Measurements from ENCODE around the gene BRF1. TPM values are rescaled to one million over a fixed set of nuclear protein-coding genes. Genes with fewer than 3 reads are reported as not detected.
A peak's percentile ranks its signal among the peaks of the same experiment; 100 is the strongest.

The BRF1 gene
- polyA plus RNA-seq, 12 donors: 19.7 to 28.2 (median 21.4) TPM; not detected in 1

DNA sequence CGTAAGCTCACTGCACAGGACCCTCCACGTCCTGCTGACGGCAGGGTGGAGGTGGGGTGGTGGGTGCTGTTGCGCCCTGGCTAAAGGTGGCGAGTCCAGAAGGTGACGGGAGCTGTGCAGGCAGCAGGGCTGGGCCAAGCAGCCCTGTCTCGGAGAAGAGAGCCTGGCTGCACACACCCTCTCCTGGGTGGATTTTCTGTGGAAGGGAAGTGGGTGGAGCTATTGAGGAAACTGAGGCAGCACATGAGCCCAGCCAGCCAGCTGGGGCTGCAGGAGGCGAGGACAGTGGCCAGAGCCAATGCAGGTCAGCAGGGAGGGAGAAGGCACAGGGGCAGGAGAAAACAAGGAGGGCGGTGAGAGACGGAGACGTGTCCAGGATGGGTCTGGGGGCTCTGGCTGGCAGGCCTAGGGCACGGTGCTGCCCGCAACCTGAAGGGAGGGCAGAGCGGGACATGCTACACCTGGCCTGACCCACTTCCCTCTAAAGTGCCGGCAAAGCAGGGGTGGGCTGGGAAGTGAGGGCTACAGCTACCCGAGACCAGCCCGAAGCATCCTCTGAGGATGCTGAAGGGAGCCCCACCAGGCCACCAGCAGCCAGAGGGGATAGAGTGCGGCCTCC lies 32.0 kb downstream of the BRF1 start:
- DNase-seq: no peak

GRCh38 chr14:105267820-105268548 lies 32.8 kb downstream of the BRF1 start:
- DNase-seq: no peak

DNA sequence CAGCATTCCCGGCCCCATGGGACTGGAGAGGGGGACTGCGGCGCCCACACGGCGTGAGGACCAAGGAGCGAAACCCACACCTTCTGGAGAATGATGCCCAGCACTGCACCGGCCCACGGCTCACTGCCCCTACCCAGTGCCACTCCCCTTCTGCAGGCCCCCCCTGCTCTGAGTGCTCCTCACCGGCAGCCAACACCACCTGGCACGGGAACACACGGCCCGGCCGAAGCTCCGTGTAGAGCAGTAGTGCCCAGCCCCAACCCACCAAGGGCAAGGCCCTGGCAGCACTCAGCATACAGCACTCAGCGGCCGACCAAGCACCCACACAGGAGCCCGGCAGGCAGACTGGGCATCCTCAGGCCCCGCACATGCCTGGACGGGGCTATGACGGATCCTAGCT lies 39.0 kb downstream of the BRF1 start:
- no peak for DNase-seq

DNA sequence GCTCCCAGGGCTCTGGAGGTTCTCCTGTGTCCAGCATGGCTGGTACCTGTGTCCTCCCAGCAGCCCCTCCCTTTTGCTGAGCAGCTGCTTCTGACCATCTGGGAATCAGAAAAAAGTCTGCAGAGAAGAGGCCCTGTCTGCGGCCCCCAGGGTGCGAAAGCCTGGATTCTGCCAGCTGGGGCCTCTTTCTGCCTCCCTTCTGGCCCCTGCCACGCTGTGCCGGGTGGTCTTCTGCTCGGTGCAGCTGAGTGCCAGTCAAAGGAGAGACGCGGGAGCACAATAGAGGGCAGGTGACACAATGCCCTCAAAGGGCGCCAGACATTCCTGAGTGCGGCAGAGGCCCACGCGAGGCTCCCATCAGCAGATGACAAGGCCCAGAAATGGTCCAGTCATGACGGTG lies 39.8 kb downstream of the BRF1 start:
- DNase-seq: no peak

DNA sequence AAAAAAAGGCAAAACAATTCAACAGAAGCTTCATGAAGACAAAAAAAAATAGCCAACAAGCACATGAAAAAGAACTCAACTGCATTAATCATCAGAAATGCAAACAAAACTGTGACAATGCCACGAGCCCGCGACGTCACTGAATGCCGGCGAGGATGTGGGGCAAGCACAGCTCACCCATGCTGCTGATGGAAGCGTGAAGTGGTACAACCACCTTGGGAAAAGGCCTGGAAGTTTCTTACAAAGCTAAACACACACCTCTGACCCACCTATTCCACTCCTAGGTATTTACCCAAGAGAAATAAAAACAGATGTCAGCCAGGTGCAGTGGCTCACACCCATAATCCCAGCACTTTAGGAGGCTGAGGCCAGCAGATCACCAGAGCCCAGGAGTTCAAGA lies 42.0 kb downstream of the BRF1 start:
- DNase-seq: no peak

GRCh38 chr14:105257464-105257863 lies 43.3 kb downstream of the BRF1 start:
- DNase-seq: no peak

DNA sequence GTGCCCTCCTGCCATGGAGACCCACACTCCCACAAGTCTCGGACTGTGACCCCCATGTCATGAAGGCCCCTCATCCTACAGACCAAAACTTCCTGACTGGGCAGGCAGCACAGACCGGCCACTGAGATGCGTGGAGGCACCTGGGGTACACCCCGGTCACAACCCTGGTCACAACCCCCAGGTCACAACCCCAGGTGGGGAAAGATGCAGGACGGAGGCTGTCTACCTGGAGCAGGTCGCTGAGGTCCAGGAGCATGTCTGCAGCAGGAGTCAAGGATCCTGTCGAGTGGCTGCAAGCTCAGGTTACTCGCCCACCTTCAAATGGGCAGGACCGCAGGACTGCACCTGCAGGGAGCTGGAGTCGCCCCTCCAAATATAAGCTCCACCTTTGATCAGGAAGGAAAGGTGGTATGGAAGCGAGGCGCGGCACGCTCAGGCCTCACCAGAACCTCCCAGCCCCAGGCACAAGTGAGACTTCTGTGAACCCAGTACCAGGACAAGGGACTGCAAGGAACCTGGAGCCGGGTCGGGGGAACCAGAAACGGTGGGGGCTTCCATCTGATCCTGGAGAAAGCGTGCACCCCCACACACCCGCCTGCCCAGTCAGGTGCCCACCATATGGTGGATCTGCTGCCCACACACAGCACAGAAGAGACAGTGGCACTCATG lies 44.4 kb downstream of the BRF1 start:
- no peak for DNase-seq

GRCh38 chr14:105255021-105255507 lies 45.7 kb downstream of the BRF1 start:
- DNase-seq: no peak

DNA sequence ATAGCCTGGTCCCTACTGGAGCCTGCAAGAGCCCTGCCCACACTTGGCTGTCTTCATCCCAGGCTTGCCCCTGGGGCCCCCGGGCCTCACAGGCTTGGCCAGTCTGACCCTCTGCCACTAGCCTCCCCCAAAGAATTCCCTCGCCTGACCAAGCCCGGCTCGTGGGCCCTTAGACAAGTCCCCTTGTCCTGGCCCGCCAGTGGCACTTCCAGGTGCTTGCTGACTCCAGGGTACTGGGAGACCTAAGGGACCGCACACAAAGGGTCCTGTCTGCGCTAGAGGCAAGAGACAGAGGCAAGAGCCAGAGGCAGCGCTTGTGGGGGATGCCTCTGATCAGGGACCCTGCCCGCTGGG lies 47.5 kb downstream of the BRF1 start:
- no peak for DNase-seq

GRCh38 chr14:105252552-105253328 lies 48.1 kb downstream of the BRF1 start:
- DNase-seq: no peak

GRCh38 chr14:105251920-105252319 lies 48.9 kb downstream of the BRF1 start:
- no peak for DNase-seq

- DNase-seq: no peak
Measured at GRCh38 chr14:105250986-105251385, 49.8 kb downstream of the BRF1 start.

- DNase-seq: no peak
Measured at GRCh38 chr14:105250008-105250366, 50.8 kb downstream of the BRF1 start.

- DNase-seq: no peak
Measured at GRCh38 chr14:105249182-105250007, 51.4 kb downstream of the BRF1 start.

GRCh38 chr14:105248368-105249181 lies 52.2 kb downstream of the BRF1 start, which contains the start of gene BTBD6:
BTBD6 (plus strand) TSS chr14:105248533; CDS start chr14:105248712, 179 bp downstream.
- peak; percentile 78 for DNase-seq

DNA sequence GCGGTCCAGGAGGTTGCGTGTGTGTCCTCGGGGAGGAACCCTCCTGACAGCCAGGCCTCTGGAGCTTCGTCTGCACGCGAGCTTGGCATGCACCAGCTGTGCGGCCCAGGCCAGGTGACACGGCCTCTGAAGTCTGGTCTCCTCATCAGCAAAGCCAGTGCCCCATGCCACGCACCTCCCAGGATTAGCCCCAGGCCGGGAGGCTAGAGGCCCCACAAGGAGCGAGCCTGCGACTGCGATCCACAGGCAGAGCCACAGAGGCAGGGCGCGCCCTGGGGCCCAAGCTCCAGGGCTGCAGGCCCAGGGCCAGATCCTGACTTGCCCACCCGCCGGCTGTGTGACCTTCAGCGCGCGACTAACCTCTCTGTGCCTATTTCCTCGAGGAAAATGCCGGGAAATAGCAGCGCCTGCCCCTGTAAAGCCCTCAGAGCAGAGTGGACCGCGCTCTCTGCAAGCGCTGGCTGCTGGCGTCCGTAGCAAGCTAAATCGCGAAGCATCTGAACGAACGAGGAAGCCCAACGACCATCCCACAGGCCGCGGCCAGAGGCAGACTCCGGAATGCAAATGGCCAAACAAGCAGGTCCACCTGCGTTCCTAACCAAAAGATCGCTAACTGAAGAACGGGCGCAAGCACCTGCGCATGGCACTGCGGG lies 53.0 kb downstream of the BRF1 start:
- DNase-seq: no peak

DNA sequence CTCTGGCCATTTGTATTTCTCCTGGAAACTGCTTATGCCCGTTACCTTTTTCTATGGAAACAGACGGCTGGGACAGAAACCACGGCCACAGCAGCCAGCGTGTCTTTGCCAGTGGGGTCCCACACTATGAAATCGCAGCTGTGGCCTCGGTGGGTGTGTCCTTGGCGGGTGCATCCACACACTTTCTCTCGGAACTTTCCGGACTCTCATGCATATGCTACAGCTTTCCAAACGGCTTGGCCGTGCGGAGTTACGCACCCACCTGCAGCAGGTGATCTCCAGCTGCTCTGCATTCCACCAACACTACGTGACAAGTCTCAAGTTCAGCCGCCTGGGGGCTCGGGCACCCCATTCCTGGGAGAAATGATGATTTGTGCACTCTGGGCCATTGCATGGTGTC lies 53.8 kb downstream of the BRF1 start:
- DNase-seq: no peak

DNA sequence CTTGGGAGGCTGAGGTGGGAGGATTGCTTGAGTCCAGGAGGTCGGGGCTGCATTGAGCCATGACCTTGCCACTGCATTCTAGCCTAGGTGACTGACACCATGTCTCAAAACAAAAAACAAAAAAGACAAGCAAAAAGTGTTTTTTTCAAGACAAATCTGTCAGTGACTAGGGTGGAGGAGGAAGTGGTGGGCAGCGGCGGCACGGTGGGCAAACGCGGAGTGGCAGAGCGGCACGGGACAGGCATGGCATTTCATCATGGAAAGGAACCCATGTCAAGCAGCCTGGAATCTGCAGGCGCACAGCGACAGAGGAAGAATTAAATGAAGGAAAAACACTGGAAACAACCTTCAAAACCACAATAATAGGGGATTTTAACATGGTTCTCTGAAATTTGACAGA lies 56.5 kb downstream of the BRF1 start:
- no peak for DNase-seq

DNA sequence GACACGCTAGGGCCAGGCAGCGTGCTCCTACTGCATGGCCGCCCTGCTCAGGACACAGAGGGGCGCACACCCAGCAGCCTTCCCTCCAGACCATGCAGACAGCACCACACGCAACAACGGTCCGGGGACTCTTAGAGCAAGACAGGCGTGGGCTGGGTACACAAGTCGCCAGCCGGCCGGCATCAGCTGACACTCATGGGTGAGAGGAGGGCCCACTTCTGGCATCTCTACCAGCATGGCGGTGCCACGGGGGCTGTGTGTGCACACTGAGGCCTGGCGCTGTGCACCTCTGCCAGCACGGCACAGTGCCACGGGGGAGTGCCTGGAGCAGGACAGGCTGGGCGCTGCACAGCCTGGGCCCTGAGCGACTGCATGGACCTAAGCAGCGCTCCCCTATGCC lies 59.2 kb downstream of the BRF1 start:
- DNase-seq: no peak

Measured in muscle of arm (tissue), 12 donors.